IMR-90 (cell line): ENCODE measurements around the gene TMEM130. TPM values are rescaled to one million over a fixed set of nuclear protein-coding genes. Genes with fewer than 3 reads are reported as not detected.

ENCODE experiments used
- ATAC-seq: fragments of 200-7000 bp; cut with Tn5 transposase; 2 replicates; pipeline ENCODE4 v1.9.1; 2020; ENCODE audit warnings: low read depth, mild to moderate bottlenecking, moderate library complexity
- BruUV-seq: library from RNA; stranded (reverse); fragments of 400-500 nt; replicated peaks from 2 replicates; lab custom pipeline; 2021; lab: Mats Ljungman, UMichigan
- CTCF ChIA-PET: fragments of 300-600 bp; formaldehyde crosslinking; extraction: SDS; loops from one replicate; lab custom pipeline; 2021; ENCODE audit warnings: antibody characterized with exemption; lab: Yijun Ruan, JAX
- POLR2A ChIA-PET: fragments of 300-600 bp; sonication (Branson Sonifier 250); formaldehyde crosslinking; loops from one replicate; lab custom pipeline; 2022; ENCODE audit warnings: antibody characterized with exemption; ENCODE audit not compliant: unreplicated experiment; lab: Charles Lee
- DNase-seq: peaks from one replicate; pipeline ENCODE4 v3.0.0; 2013
- H2AFZ ChIP-seq: replicated peaks from 2 replicates; pipeline ENCODE3; 2013; ENCODE audit warnings: low read length, mild to moderate bottlenecking; ENCODE audit not compliant: poor library complexity
- H2AK5ac ChIP-seq: 2 replicates; pipeline ENCODE4 v1.6.1; 2013; ENCODE audit warnings: low read depth, low read length, inconsistent platforms
- H2AK9ac ChIP-seq: replicated peaks from 2 replicates; pipeline ENCODE3; 2013; ENCODE audit warnings: mild to moderate bottlenecking, low read depth, low read length, moderate library complexity; ENCODE audit not compliant: poor library complexity
- H2BK120ac ChIP-seq: 2 replicates; pipeline ENCODE4 v1.6.1; 2013; ENCODE audit warnings: low read depth, low read length, inconsistent platforms
- H2BK15ac ChIP-seq: 3 replicates; pipeline ENCODE4 v1.6.1; 2013; ENCODE audit warnings: low read depth, low read length, inconsistent platforms
- H2BK20ac ChIP-seq: 2 replicates; pipeline ENCODE4 v1.6.1; 2013; ENCODE audit warnings: low read depth, mild to moderate bottlenecking, inconsistent platforms, low read length, moderate library complexity
- H2BK5ac ChIP-seq: 2 replicates; pipeline ENCODE4 v1.6.1; 2013; ENCODE audit warnings: mild to moderate bottlenecking, low read depth, low read length, inconsistent platforms; ENCODE audit not compliant: poor library complexity, severe bottlenecking
- H3K14ac ChIP-seq: replicated peaks from 2 replicates; pipeline ENCODE4 v1.6.1; 2013; ENCODE audit warnings: low read depth, low read length, inconsistent platforms
- H3K18ac ChIP-seq: 2 replicates; pipeline ENCODE4 v1.6.1; 2013; ENCODE audit warnings: low read depth, low read length, control low read depth
- H3K23ac ChIP-seq: 2 replicates; pipeline ENCODE4 v1.6.1; 2013; ENCODE audit warnings: low read depth, low read length, inconsistent platforms
- H3K27ac ChIP-seq: 2 replicates; pipeline ENCODE4 v1.5.1; 2013; ENCODE audit warnings: mild to moderate bottlenecking, control low read depth, low read length; ENCODE audit not compliant: insufficient read depth
- H3K27me3 ChIP-seq: 2 replicates; pipeline ENCODE4 v1.6.1; 2013; ENCODE audit warnings: low read length; ENCODE audit not compliant: control insufficient read depth, insufficient read depth
- H3K36me3 ChIP-seq: 2 replicates; pipeline ENCODE4 v1.6.1; 2013; ENCODE audit warnings: low read length, mixed read lengths; ENCODE audit not compliant: control insufficient read depth, insufficient read depth
- H3K4ac ChIP-seq: 2 replicates; pipeline ENCODE4 v1.6.1; 2013; ENCODE audit warnings: low read depth, low read length, inconsistent platforms
- H3K4me1 ChIP-seq: 2 replicates; pipeline ENCODE4 v1.6.1; 2013; ENCODE audit warnings: low read length, mixed read lengths; ENCODE audit not compliant: control insufficient read depth, insufficient read depth
- H3K4me2 ChIP-seq: 2 replicates; pipeline ENCODE4 v1.6.1; 2013; ENCODE audit warnings: low read depth, mild to moderate bottlenecking, control low read depth, low read length, moderate library complexity
- H3K4me3 ChIP-seq: 2 replicates; pipeline ENCODE4 v1.5.1; 2013; ENCODE audit warnings: low read depth, mild to moderate bottlenecking, control low read depth, low read length, moderate library complexity; ENCODE audit not compliant: insufficient read depth
- H3K56ac ChIP-seq: 2 replicates; pipeline ENCODE4 v1.6.1; 2013; ENCODE audit warnings: low read length, inconsistent platforms; ENCODE audit not compliant: insufficient read depth; ENCODE audit errors: extremely low read depth
- H3K79me1 ChIP-seq, 2 experiments: 2 replicates each; pipeline ENCODE4 v1.6.1; 2013; ENCODE audit warnings: low read length in 2 of 2, inconsistent platforms in 1 of 2, low read depth in 1 of 2
- H3K9ac ChIP-seq: 2 replicates; pipeline ENCODE4 v1.6.1; 2013; ENCODE audit warnings: low read depth, low read length, control low read depth
- H3K9me1 ChIP-seq: 2 replicates; pipeline ENCODE4 v1.6.1; 2013; ENCODE audit warnings: low read length, inconsistent platforms; ENCODE audit not compliant: insufficient read depth
- H3K9me3 ChIP-seq: 2 replicates; pipeline ENCODE4 v1.6.1; 2013; ENCODE audit warnings: low read length; ENCODE audit not compliant: control insufficient read depth, insufficient read depth
- H4K20me1 ChIP-seq: 2 replicates; pipeline ENCODE4 v1.6.1; 2013; ENCODE audit warnings: low read length, inconsistent platforms; ENCODE audit not compliant: insufficient read depth
- H4K5ac ChIP-seq: 2 replicates; pipeline ENCODE4 v1.6.1; 2013; ENCODE audit warnings: mild to moderate bottlenecking, low read depth, low read length, control low read depth
- H4K8ac ChIP-seq, 2 experiments: 2 replicates each; pipeline ENCODE4 v1.6.1; 2013; ENCODE audit warnings: low read depth in 2 of 2, low read length in 2 of 2, control low read depth in 1 of 2, inconsistent platforms in 1 of 2
- H4K91ac ChIP-seq: 2 replicates; pipeline ENCODE4 v1.6.1; 2013; ENCODE audit warnings: low read depth, low read length, inconsistent platforms; ENCODE audit not compliant: insufficient read depth
- CEBPB ChIP-seq: IDR thresholded peaks from 2 replicates; pipeline ENCODE4 v1.6.1; 2012; ENCODE audit warnings: low read depth, low read length, improper control_type of control experiment
- CHD1 ChIP-seq: IDR thresholded peaks from 2 replicates; pipeline ENCODE4 v1.6.1; 2012; ENCODE audit warnings: low read depth, low read length, improper control_type of control experiment
- FOS ChIP-seq: fragments of 150-350 bp; IDR thresholded peaks from 2 replicates; pipeline ENCODE4 v1.6.1; 2016; ENCODE audit warnings: low read depth, low read length
- MAZ ChIP-seq: IDR thresholded peaks from 2 replicates; pipeline ENCODE4 v1.6.1; 2012; ENCODE audit warnings: low read depth, mild to moderate bottlenecking, low read length, improper control_type of control experiment, moderate library complexity, borderline replicate concordance
- NFE2L2 ChIP-seq: fragments of 150-350 bp; IDR thresholded peaks from 2 replicates; pipeline ENCODE4 v1.6.1; 2016; ENCODE audit warnings: low read depth, mild to moderate bottlenecking, low read length
- RCOR1 ChIP-seq: IDR thresholded peaks from 2 replicates; pipeline ENCODE4 v1.6.1; 2012; ENCODE audit warnings: mild to moderate bottlenecking, low read length, improper control_type of control experiment; ENCODE audit not compliant: insufficient replicate concordance
- SMC3 ChIP-seq: fragments of 150-350 bp; IDR thresholded peaks from 2 replicates; pipeline ENCODE4 v1.6.1; 2016; ENCODE audit warnings: low read depth, mild to moderate bottlenecking, antibody characterized with exemption, low read length, moderate library complexity
- WGBS, 2 experiments: methylation state at CpG; one replicate each; pipeline versions ENCODE4 v1.1.5 to v1.1.7; 2013; ENCODE audit warnings: missing lambda C conversion rate in 2 of 2; ENCODE audit not compliant: insufficient read length in 1 of 2; ENCODE audit errors: extremely low coverage in 2 of 2; 5-methylcytosine and 5-hydroxymethylcytosine counted together
- dilution Hi-C: fragments of 300-500 bp; cut with HindIII; formaldehyde crosslinking; loops from one replicate; pipeline ENCODE4 v1.14.3; 2018; ENCODE audit warnings: low sequenced_read_pairs; ENCODE audit not compliant: unreplicated experiment
- in situ Hi-C: fragments of 300-500 bp; cut with MboI; formaldehyde crosslinking; loops from 3 replicates; pipeline ENCODE4 v1.14.3; 2019; ENCODE audit warnings: low sequenced_read_pairs, inconsistent platforms, mixed read lengths
- intact Hi-C: fragments of 100-400 bp; cut with micrococcal nuclease; formaldehyde crosslinking; loops from 2 replicates; pipeline ENCODE4 v1.10.0; 2022
- polyA plus RNA-seq, 3 experiments: library from polyadenylated mRNA; depleted of rRNA; stranded (reverse); fragments of >200 nt; gene quantifications; 2 replicates each; pipeline ENCODE4 v1.2.3, GENCODE V29; 2012; ENCODE audit warnings: low replicate concordance in 1 of 3
- total RNA-seq: library from RNA; depleted of rRNA; stranded (reverse); fragments of >200 nt; gene quantifications from 2 replicates; pipeline ENCODE4 v1.2.3, GENCODE V29; 2012
- TF ChIP-seq, protein P1 (sequence below): conservative IDR thresholded peaks from 2 replicates; pipeline ENCODE4 v1.5.1; 2012; ENCODE audit warnings: mild to moderate bottlenecking, low read depth, low read length, improper control_type of control experiment

The TMEM130 gene
- total and polyA plus RNA-seq, 2 of the 4 experiments (the other 2 are of a cell fraction), result 1.1 to 14.8 TPM

GRCh38 chr7:98855610-98856422, 14.0 kb downstream of the TMEM130 start:
- POLR2A ChIA-PET, result no interaction called here

More at GRCh38 chr7:98855610-98856422, 14.0 kb downstream of the TMEM130 start:
- ATAC-seq (no peak), DNase-seq (peak; percentile 48)
- H3K79me1 ChIP-seq, result no peaks in the 10 kb centered on the region
- H4K20me1 ChIP-seq, result no peaks in the 10 kb centered on the region
- CTCF ChIA-PET, result no interaction called here
- H3K9me3 ChIP-seq, result no peaks in the 10 kb centered on the region
- peaks cover 13% of the 10 kb centered on the region for H3K9me1 ChIP-seq
- H2BK5ac ChIP-seq, result peak overlapping the region; percentile 17
- peak overlapping the region; percentile 91 for H2AK9ac ChIP-seq
- no peak overlapping the region for H3K18ac ChIP-seq
- peak overlapping the region; percentile 71 for H2BK20ac ChIP-seq
- no peaks in the 10 kb centered on the region for H3K36me3 ChIP-seq
- H3K4me1 ChIP-seq, result peaks cover 15% of the 10 kb centered on the region
- peak overlapping the region; percentile 68 for H4K91ac ChIP-seq
- H4K5ac ChIP-seq, result no peak overlapping the region
- no peak overlapping the region for H3K4me3 ChIP-seq
- H2BK120ac ChIP-seq, result peak overlapping the region; percentile 81
- no peak overlapping the region for H3K14ac ChIP-seq
- H4K8ac ChIP-seq, result peak overlapping the region in 1 of 2 experiments; percentile 15; a peak in 1 of 4 replicates
- 95% methylated on average over 7 of the region's 24 CpGs; no CpG with 5 or more reads in 1 of the 2 experiments for WGBS, 2 experiments
- intact Hi-C loops (no loop called here), in situ Hi-C loops (no loop called here), dilution Hi-C loops (no loop called here)
- H3K4ac ChIP-seq, result peak overlapping the region; percentile 64
- H3K56ac ChIP-seq, result no peak overlapping the region
- H3K4me2 ChIP-seq, result no peak overlapping the region
- no peaks in the 10 kb centered on the region for H3K27me3 ChIP-seq
- peak overlapping the region; percentile 95 for H2AK5ac ChIP-seq
- no peak overlapping the region for H3K27ac ChIP-seq
- H3K23ac ChIP-seq, result no peak overlapping the region
- H3K9ac ChIP-seq, result no peak overlapping the region
- TF ChIP-seq FOS (no peak), NFE2L2 (no peak), CHD1 (no peak), SMC3 (no peak), CEBPB (no peak), MAZ (no peak), RCOR1 (peak; percentile 32)
- TF ChIP-seq, protein P1, sequence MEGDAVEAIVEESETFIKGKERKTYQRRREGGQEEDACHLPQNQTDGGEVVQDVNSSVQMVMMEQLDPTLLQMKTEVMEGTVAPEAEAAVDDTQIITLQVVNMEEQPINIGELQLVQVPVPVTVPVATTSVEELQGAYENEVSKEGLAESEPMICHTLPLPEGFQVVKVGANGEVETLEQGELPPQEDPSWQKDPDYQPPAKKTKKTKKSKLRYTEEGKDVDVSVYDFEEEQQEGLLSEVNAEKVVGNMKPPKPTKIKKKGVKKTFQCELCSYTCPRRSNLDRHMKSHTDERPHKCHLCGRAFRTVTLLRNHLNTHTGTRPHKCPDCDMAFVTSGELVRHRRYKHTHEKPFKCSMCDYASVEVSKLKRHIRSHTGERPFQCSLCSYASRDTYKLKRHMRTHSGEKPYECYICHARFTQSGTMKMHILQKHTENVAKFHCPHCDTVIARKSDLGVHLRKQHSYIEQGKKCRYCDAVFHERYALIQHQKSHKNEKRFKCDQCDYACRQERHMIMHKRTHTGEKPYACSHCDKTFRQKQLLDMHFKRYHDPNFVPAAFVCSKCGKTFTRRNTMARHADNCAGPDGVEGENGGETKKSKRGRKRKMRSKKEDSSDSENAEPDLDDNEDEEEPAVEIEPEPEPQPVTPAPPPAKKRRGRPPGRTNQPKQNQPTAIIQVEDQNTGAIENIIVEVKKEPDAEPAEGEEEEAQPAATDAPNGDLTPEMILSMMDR, result no peak
- H2BK15ac ChIP-seq, result peak overlapping the region; percentile 86; the same call in 1 of the 3 replicates
- peak overlapping the region; percentile 47 for H2AFZ ChIP-seq
- BruUV-seq, result no TSS peak
